GM21423 (cell line): Measurements from ENCODE around the gene MAML3.

Experiments
- ATAC-seq: cut with Tn5 transposase; IDR thresholded peaks from one replicate; pipeline ENCODE4 v1.9.1; 2021; ENCODE audit warnings: mild to moderate bottlenecking, moderate library complexity; ENCODE audit not compliant: unreplicated experiment

MAML3 gene

DNA sequence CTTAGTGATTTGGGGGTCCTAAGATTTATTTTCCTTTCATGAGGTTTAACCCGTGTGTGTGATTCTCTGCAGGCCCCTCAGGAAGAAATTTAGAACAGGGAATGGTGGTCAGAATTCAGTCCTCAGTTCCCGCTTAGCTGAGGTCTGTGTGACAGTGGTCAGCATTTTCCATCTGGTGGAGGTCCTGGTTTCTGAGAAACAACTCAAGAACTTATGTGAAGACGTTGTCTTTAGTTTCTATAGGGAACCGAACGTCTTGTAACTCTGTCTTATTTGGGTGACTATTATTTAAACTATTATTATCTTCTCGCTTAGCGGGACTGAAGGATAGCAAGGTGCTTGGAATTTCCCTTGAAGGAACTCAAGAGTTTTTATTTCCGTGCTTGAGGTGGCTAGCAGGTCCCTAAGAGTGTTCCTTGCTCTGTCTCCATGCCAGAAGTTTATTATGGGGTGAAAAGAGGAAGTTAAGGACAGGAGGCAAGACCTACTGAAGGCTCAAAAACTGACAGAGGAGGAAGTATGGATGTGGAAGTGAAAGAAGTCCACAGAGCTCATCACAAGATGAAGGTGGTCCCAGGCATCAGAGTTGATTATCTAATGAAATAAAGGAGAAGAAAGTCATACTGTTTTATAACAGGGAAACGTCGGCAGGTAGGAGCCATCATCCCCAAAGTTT is 479.0 kb downstream of the MAML3 start:
- peak; percentile 64 for ATAC-seq

DNA sequence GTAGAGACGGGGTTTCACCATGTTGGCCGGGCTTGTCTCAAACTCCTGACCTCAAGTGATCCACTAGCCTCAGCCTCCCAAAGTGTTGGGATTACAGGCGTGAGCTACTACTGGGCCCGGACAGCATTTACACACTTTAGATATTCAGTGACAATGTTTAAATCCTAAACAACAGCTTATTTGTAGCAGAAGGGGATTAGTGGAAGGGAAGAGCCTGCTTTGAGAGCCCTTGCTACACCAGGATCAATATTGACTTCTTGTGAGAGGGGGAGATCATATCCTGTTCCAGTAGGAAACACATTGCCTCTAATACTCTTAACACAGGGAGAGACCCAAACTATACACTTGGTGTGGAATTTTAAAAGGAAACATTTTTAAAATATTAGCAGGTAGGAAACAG is 481.3 kb downstream of the MAML3 start:
- no peak for ATAC-seq

DNA sequence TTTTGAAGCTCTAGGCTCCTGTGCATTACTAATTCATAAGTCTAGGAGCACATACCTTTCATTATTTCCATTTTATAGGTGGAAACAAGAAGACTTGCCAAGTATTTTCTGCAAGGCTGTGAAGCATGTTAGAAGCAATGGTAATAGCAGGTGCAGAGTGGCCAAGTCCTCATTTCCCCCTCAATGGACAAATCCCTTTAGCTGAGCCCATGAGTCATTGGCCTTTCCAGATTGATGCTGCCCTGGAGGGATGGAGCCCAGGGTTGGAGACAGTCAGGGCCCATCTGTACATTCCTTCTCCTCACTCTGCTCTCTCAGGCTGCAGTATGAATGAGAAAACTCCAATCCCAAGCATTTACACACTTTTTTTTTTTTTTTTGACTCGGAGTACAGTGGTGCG is 481.8 kb downstream of the MAML3 start:
- ATAC-seq: no peak

DNA sequence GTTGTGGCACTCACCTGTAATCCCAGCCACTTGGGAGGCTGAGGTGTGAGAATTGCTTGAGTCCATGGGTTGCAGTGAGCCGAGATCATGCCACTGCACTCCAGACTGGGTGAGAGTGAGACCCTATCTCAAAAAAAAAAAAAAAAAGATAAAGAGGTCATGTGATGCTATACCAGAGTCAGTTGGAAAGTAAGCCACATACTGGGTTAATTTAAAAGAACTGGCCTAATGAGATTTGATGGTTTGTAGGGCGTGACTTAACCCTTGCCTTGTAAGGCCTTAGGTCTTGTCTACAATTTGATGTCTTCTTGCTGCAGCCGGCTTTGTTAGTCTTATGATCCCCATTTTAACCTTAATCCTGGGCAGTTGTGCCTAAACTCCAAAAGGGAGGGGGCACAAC is 483.2 kb downstream of the MAML3 start:
- no peak for ATAC-seq

DNA sequence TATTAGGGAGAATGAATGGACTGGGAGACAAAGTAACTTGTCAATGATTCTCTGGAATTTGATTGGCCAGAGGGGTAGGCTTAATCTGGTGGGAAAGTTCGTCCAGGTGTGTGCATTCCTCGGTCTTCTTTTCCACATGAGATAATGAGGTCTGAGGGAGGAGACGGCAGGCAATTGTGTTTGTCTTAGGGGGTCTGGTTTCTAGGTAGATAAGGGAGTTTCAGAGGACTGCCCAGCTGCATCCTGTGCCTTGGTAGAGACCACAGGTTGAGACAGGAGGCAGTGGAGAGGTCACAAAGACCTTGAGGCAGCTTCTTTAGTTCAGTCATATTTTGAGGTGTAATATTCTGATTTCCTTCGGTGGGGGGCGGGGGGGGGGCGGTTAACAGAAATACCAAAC is 484.1 kb downstream of the MAML3 start:
- no peak for ATAC-seq

DNA sequence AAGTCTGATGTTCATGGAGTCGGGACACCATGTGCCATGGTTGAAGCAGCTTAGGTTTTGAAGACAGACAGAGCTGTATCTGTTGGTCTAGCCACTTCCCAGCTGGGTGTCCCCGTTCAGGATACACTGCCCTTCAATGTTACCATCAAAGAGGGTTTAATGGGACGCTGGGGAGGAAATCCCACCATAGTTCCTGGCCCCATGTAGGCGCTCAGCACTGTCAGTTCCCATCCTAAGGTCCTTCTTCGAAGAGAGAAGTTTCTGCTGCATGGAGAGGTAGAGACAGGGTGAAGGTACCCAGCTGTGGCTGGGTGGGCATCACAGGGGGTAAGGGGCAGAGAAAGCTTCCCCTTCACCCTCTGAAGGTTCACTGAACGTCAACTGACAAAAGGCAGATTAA is 484.6 kb downstream of the MAML3 start:
- ATAC-seq: no peak

DNA sequence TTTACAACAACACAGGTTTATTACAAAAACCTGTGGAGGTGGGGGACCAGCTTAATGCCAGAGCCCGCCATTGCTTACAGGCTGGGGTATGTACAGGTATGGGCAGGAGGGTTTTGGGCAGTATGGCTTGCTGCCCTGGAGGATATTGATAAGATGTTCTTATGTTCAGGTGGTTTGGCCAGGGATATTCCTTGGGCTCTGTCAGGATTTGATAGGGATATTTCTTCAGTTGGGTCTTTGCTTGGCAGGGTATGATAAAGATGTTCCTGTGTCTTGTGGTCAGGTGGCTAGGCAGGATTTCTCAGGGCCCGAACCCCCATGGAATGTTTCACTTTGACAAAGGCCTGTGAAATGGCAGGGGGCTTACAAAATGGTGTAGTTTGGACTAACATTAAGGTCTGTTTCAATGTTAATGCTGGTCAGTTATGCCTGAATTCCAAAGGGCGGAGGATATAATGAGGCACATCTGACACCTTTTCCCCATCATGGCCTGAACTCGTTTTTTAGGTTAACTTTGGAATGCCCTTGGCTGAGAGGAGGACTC is 485.3 kb downstream of the MAML3 start:
- no peak for ATAC-seq

DNA sequence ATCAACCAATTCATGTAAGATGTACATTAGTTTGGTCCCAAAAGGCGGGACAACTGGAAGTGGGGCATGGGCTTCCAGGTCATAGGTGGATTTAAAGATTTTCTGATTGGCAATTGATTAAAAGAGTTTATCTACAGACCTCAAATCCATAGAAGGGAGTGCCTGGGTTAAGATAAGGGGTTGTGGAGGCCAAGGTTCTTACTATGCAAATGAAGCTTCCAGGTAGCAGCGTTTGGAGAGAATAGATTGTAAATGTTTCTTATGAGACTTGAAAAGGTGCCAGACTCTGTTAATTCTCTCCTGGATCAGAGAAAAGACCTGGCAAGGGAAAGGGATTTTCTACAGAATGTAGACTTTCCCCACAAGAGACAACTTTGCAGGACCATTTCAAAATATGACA is 485.9 kb downstream of the MAML3 start:
- ATAC-seq: no peak
